ENCODE measurements around the gene IGSF3. TPM values are rescaled to one million over a fixed set of nuclear protein-coding genes. Genes with fewer than 3 reads are reported as not detected.

IGSF3 gene
- total and polyA plus RNA-seq, 2 of the 8 experiments (the other 6 are each of a cell fraction or from before 2014, with no cell fraction given): 30.0 to 32.2 TPM

DNA sequence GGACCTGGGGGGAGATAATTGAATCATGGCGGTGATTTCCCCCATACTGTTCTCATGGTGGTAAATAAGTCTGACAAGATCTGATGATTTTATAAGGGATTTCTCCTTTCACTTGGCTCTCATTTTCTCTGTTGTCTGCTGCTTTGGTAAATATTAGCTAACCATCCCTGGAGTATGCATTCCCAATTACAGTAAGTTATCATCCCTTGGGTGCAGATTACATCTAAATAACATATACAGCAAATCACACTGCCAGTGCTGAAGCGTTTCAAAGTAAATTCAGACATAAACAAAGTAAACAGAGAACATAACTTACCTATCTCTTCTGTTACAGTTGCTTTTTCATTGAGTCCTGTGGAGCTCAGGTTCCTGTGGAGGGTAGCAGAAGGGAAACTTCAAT is 38.6 kb upstream of the IGSF3 start:
- H2BK120ac ChIP-seq (replicated peaks; ENCODE audit: low read depth, low read length): no peak overlapping the region
- POLR2A ChIA-PET (ENCODE audit: partially characterized antibody): no interaction called here
- no peak overlapping the region for H2BK15ac ChIP-seq (ENCODE audit: low read length)
- H3K18ac ChIP-seq (ENCODE audit: extremely low read depth, low read length): no peak overlapping the region
- no peak overlapping the region for H3K9ac ChIP-seq (replicated peaks in 1 of 4; ENCODE audit: extremely low read depth in 1 of 4, low read depth in 3 of 4, low read length in 3 of 4)
- H2AFZ ChIP-seq (ENCODE audit: low read length): no peak overlapping the region
- H2AK5ac ChIP-seq (ENCODE audit: low read depth, low read length): no peak overlapping the region
- no peaks in the 10 kb centered on the region for H3K36me3 ChIP-seq (ENCODE audit: control insufficient read depth in 2 of 4, insufficient read depth in 4 of 4, low read length in 3 of 4)
- no peak overlapping the region for H2BK5ac ChIP-seq (ENCODE audit: low read depth, low read length)
- no peak overlapping the region for H3K4me2 ChIP-seq (ENCODE audit: insufficient read depth in 1 of 2, low read depth in 2 of 2, low read length in 2 of 2)
- no peak overlapping the region for H2BK20ac ChIP-seq (ENCODE audit: low read length)
- DNase-seq (ENCODE audit: low read depth in 1 of 2, low spot score in 2 of 2) (no peak), FAIRE-seq (no peak)
- no peak overlapping the region for H3K23ac ChIP-seq (ENCODE audit: insufficient read length)
- no peak overlapping the region for H3K4ac ChIP-seq (replicated peaks; ENCODE audit: insufficient read length, low read depth, low read length)
- H3K27ac ChIP-seq (ENCODE audit: low read depth, low read length): no peak overlapping the region
- no peaks in the 10 kb centered on the region for H3K23me2 ChIP-seq (ENCODE audit: low read depth, low read length)
- no peaks in the 10 kb centered on the region for H3K79me1 ChIP-seq (ENCODE audit: low read depth, low read length)
- CTCF ChIA-PET (ENCODE audit: partially characterized antibody): interaction anchor here (1.4 to 1.6 kb wide), 2 partner anchors 58 to 111 kb away, joined by 4 read pairs; no protein-coding TSS in a partner anchor
- H4K20me1 ChIP-seq (replicated peaks in 1 of 2; ENCODE audit: control insufficient read depth in 1 of 2, insufficient read depth in 2 of 2, low read length in 2 of 2): no peaks in the 10 kb centered on the region
- WGBS, 2 experiments (ENCODE audit: extremely low coverage in 1 of 2, insufficient coverage in 1 of 2, insufficient read length in 1 of 2, insufficient replicate concordance in 2 of 2, low coverage in 1 of 2, low lambda C conversion rate in 2 of 2, missing lambda C conversion rate in 1 of 2): 98% methylated on average over 2 of the region's 2 CpGs; no CpG with 5 or more reads in 1 of the 2 experiments
- no peak overlapping the region for H4K8ac ChIP-seq (ENCODE audit: extremely low read depth, insufficient read depth, low read length)
- no peaks in the 10 kb centered on the region for H3K27me3 ChIP-seq (replicated peaks in 1 of 4; ENCODE audit: control insufficient read depth in 3 of 4, extremely low read depth in 1 of 4, insufficient read depth in 3 of 4, low read length in 3 of 4)
- no peak overlapping the region for H2BK12ac ChIP-seq (ENCODE audit: low read depth, low read length)
- H4K5ac ChIP-seq (ENCODE audit: insufficient read length, low read depth, low read length): no peak overlapping the region
- no peak overlapping the region for H3K56ac ChIP-seq (replicated peaks; ENCODE audit: insufficient read length, low read depth, low read length)
- H3K4me3 ChIP-seq (ENCODE audit: extremely low read depth in 1 of 4, insufficient read depth in 2 of 4, low read depth in 3 of 4, low read length in 4 of 4): no peak overlapping the region
- H3K4me1 ChIP-seq (replicated peaks in 1 of 4; ENCODE audit: control insufficient read depth in 3 of 4, insufficient read depth in 4 of 4, low read length in 3 of 4): no peaks in the 10 kb centered on the region; a peak in 1 of 7 replicates
- no peaks in the 10 kb centered on the region for H3K79me2 ChIP-seq (ENCODE audit: control insufficient read depth in 1 of 2, insufficient read depth in 2 of 2, low read length in 2 of 2)
- no peak overlapping the region for H3K14ac ChIP-seq (ENCODE audit: insufficient read length)
- no peak overlapping the region for H4K91ac ChIP-seq (replicated peaks; ENCODE audit: insufficient read length, low read length)
- H3K9me3 ChIP-seq (ENCODE audit: insufficient read depth in 2 of 2, low read depth in 1 of 2, low read length in 1 of 2): peaks cover 0 to 7% of the 10 kb centered on the region in 2 experiments; a peak in 1 of 4 replicates
- TF ChIP-seq KDM4A (IDR thresholded peaks at IDR 0.05; ENCODE audit: low read depth, low read length, severe bottlenecking) (no peak), TBP (IDR thresholded peaks at IDR 0.05; ENCODE audit: low read depth, low read length) (no peak), EGR1 (IDR thresholded peaks at IDR 0.05; ENCODE audit: borderline replicate concordance, low read depth, low read length) (no peak)

Data from H1 (cell line).